ENCODE results near the gene ANXA2. TPM values are rescaled to one million over a fixed set of nuclear protein-coding genes. Genes with fewer than 3 reads are reported as not detected.

ANXA2 gene
- total and polyA plus RNA-seq, 2 donors from 2014 or later: 383 to 867 TPM

GRCh38 chr15:60373745-60374144 lies 24.0 kb downstream of the ANXA2 start:
- Histone ChIP-seq H3K9me3 (ENCODE audit: control insufficient read depth in 2 of 3, insufficient read depth in 1 of 3, low read length in 3 of 3) (no peaks in the 10 kb centered on the region), H3K27ac (ENCODE audit: low read depth in 2 of 2, low read length in 2 of 2) (no peak overlapping the region), H3K4me1 (ENCODE audit: control insufficient read depth in 2 of 3, insufficient read depth in 2 of 3, low read depth in 1 of 3, low read length in 3 of 3) (peaks cover 0 to 13% (median 5%) of the 10 kb centered on the region in 3 donors), H3K36me3 (ENCODE audit: control insufficient read depth in 2 of 3, insufficient read depth in 3 of 3, low read length in 3 of 3) (peaks cover 2 to 7% (median 3%) of the 10 kb centered on the region in 3 donors), H3K4me3 (ENCODE audit: low read length in 3 of 3) (no peak overlapping the region), H3K27me3 (ENCODE audit: control insufficient read depth, insufficient read depth, low read length) (no peaks in the 10 kb centered on the region), H3K9ac (ENCODE audit: low read length in 3 of 3) (no peak overlapping the region)
- intact Hi-C loops (cut with DNase I): no loop called here
- no peak for TF ChIP-seq CTCF (IDR thresholded peaks at IDR 0.05; ENCODE audit: borderline replicate concordance, extremely low read depth, insufficient read depth)
- DNase-seq: no peak
- FAIRE-seq: no peak

DNA sequence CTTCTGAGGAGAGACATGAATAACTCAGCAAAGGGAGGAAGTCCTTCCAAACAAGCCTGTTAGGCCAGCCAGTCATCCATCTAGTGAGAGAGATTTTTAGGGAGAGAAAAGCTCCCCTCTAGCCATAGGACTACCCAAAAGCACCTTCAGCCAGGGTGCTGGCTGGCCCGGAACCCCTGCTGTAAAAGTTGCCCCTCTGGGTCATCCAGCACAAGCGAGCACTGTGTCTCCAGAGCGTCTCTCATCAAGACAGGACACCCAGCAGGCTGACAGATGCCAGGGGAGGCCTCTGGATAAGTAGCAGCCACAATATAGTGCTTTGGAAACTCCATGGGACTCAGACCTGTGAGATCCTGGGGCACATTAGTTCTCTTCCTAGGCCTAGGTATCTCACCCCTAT lies 24.5 kb downstream of the ANXA2 start:
- H3K4me1 ChIP-seq (ENCODE audit: control insufficient read depth in 2 of 3, insufficient read depth in 2 of 3, low read depth in 1 of 3, low read length in 3 of 3): peaks cover 0 to 13% (median 5%) of the 10 kb centered on the region in 3 donors
- no peak for DNase-seq
- peaks cover 2 to 7% (median 3%) of the 10 kb centered on the region in 3 donors for H3K36me3 ChIP-seq (ENCODE audit: control insufficient read depth in 2 of 3, insufficient read depth in 3 of 3, low read length in 3 of 3)
- no peak overlapping the region for H3K4me3 ChIP-seq (ENCODE audit: low read length in 3 of 3)
- intact Hi-C loops (cut with DNase I): no loop called here
- H3K9me3 ChIP-seq (ENCODE audit: control insufficient read depth in 2 of 3, insufficient read depth in 1 of 3, low read length in 3 of 3): no peaks in the 10 kb centered on the region
- TF ChIP-seq CTCF (IDR thresholded peaks at IDR 0.05; ENCODE audit: borderline replicate concordance, extremely low read depth, insufficient read depth): no peak
- no peak overlapping the region for H3K27ac ChIP-seq (ENCODE audit: low read depth in 2 of 2, low read length in 2 of 2)
- H3K9ac ChIP-seq (ENCODE audit: low read length in 3 of 3): no peak overlapping the region
- no peak for FAIRE-seq
- H3K27me3 ChIP-seq (ENCODE audit: control insufficient read depth, insufficient read depth, low read length): no peaks in the 10 kb centered on the region

DNA sequence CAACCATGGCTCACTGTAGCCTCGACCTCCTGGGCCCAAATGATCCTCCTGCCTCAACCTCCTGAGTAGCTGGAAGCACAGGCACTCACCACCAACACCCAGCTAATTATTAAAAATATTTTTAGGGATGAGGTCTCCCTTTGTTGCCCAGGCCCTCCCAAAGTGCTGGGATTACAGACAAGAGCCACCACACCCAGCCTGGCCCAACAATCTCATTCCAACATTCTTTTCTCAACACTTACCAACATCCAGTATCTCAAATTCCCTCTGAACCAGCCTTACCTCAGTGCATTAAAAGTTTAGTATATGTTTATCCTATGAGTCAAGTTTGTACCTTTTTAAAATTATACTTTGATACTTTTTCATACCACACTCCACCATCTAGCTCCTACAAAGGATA lies 25.0 kb downstream of the ANXA2 start:
- Histone ChIP-seq H3K27ac (ENCODE audit: low read depth in 2 of 2, low read length in 2 of 2) (no peak overlapping the region), H3K9ac (ENCODE audit: low read length in 3 of 3) (no peak overlapping the region), H3K4me3 (ENCODE audit: low read length in 3 of 3) (no peak overlapping the region), H3K4me1 (ENCODE audit: control insufficient read depth in 2 of 3, insufficient read depth in 2 of 3, low read depth in 1 of 3, low read length in 3 of 3) (peaks cover 0 to 13% (median 5%) of the 10 kb centered on the region in 3 donors), H3K9me3 (ENCODE audit: control insufficient read depth in 2 of 3, insufficient read depth in 1 of 3, low read length in 3 of 3) (no peaks in the 10 kb centered on the region), H3K36me3 (ENCODE audit: control insufficient read depth in 2 of 3, insufficient read depth in 3 of 3, low read length in 3 of 3) (peaks cover 2 to 7% (median 3%) of the 10 kb centered on the region in 3 donors), H3K27me3 (ENCODE audit: control insufficient read depth, insufficient read depth, low read length) (no peaks in the 10 kb centered on the region)
- intact Hi-C loops (cut with DNase I): no loop called here
- no peak for FAIRE-seq
- no peak for DNase-seq
- TF ChIP-seq CTCF (IDR thresholded peaks at IDR 0.05; ENCODE audit: borderline replicate concordance, extremely low read depth, insufficient read depth): no peak

DNA sequence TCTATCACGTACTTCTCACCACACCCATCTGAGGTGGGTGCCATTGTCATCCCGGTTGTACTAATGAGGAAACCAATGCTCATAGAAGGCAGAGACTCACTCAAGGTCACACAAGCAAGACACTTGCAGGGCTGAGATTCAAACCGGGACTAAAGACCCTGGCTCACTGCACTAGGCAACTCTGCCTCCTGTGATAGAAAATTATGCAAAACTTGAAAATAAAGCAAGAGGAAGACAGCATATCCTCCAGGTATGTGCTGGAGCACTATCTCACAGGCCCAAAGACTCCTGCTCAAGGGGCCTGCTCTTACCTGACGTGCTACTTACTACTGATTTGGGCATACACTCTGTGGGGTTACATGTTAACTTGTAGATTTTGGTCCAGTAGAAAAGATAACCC lies 25.6 kb downstream of the ANXA2 start:
- TF ChIP-seq CTCF (IDR thresholded peaks at IDR 0.05; ENCODE audit: borderline replicate concordance, extremely low read depth, insufficient read depth): no peak
- H3K9me3 ChIP-seq (ENCODE audit: control insufficient read depth in 2 of 3, insufficient read depth in 1 of 3, low read length in 3 of 3): no peaks in the 10 kb centered on the region
- peaks cover 2 to 7% (median 3%) of the 10 kb centered on the region in 3 donors for H3K36me3 ChIP-seq (ENCODE audit: control insufficient read depth in 2 of 3, insufficient read depth in 3 of 3, low read length in 3 of 3)
- no peak overlapping the region for H3K4me3 ChIP-seq (ENCODE audit: low read length in 3 of 3)
- H3K27me3 ChIP-seq (ENCODE audit: control insufficient read depth, insufficient read depth, low read length): no peaks in the 10 kb centered on the region
- no peak overlapping the region for H3K9ac ChIP-seq (ENCODE audit: low read length in 3 of 3)
- DNase-seq (no peak), FAIRE-seq (no peak)
- H3K4me1 ChIP-seq (ENCODE audit: control insufficient read depth in 2 of 3, insufficient read depth in 2 of 3, low read depth in 1 of 3, low read length in 3 of 3): peaks cover 0 to 13% (median 5%) of the 10 kb centered on the region in 3 donors
- intact Hi-C loops (cut with DNase I): no loop called here
- no peak overlapping the region for H3K27ac ChIP-seq (ENCODE audit: low read depth in 2 of 2, low read length in 2 of 2)
